Activated CD8-positive, alpha-beta T cell treated with anti-CD3 and anti-CD28 coated beads for 36 hours (primary cell): ENCODE measurements around the gene HOXC9. TPM values are rescaled to one million over a fixed set of nuclear protein-coding genes. Genes with fewer than 3 reads are reported as not detected.

Source experiments
- ATAC-seq: fragments of 200-7000 bp; cut with Tn5 transposase; one replicate; pipeline ENCODE4 v1.10.0; 2021; ENCODE audit warnings: mild to moderate bottlenecking, moderate library complexity
- CTCF ChIA-PET: fragments of 350-600 bp; sonication (Branson Sonifier 250); formaldehyde crosslinking; loops from one replicate; lab custom pipeline; 2021; ENCODE audit warnings: antibody characterized with exemption; lab: Charles Lee
- POLR2A ChIA-PET: fragments of 350-600 bp; sonication (Branson Sonifier 250); formaldehyde crosslinking; loops from one replicate; lab custom pipeline; 2021; ENCODE audit warnings: antibody characterized with exemption; lab: Charles Lee
- DNase-seq: peaks from one replicate; pipeline ENCODE4 v3.0.0-alpha.2; 2020
- H3K27ac Mint-ChIP-seq: one replicate; pipeline ENCODE4 v1.8.0; 2021; ENCODE audit warnings: mild to moderate bottlenecking, mixed read lengths
- H3K27me3 Mint-ChIP-seq: one replicate; pipeline ENCODE4 v1.8.0; 2021; ENCODE audit warnings: mixed read lengths
- H3K36me3 Mint-ChIP-seq: one replicate; pipeline ENCODE4 v1.8.0; 2021; ENCODE audit warnings: low read depth, mixed read lengths
- H3K4me1 Mint-ChIP-seq: one replicate; pipeline ENCODE4 v1.8.0; 2021; ENCODE audit warnings: low read depth, mixed read lengths
- H3K4me3 Mint-ChIP-seq: one replicate; pipeline ENCODE4 v1.8.0; 2021; ENCODE audit warnings: mild to moderate bottlenecking, moderate library complexity, mixed read lengths
- H3K9me3 Mint-ChIP-seq: one replicate; pipeline ENCODE4 v1.8.0; 2021; ENCODE audit warnings: mixed read lengths
- intact Hi-C: fragments of 100-400 bp; cut with micrococcal nuclease; formaldehyde crosslinking; loops from one replicate; pipeline ENCODE4 v1.10.0; 2022
- total RNA-seq, 2 experiments: library from RNA; stranded (reverse); gene quantifications; one replicate each; pipeline ENCODE4 v1.2.3, GENCODE V29; 2021
- TF ChIP-seq, protein P1 (sequence below): fragments of 200-600 bp; IDR thresholded peaks from one replicate; pipeline ENCODE4 v1.8.0; 2022; ENCODE audit warnings: antibody characterized with exemption, mild to moderate bottlenecking

HOXC9 gene
- total RNA-seq, 2 experiments from 2014 or later: not detected

DNA sequence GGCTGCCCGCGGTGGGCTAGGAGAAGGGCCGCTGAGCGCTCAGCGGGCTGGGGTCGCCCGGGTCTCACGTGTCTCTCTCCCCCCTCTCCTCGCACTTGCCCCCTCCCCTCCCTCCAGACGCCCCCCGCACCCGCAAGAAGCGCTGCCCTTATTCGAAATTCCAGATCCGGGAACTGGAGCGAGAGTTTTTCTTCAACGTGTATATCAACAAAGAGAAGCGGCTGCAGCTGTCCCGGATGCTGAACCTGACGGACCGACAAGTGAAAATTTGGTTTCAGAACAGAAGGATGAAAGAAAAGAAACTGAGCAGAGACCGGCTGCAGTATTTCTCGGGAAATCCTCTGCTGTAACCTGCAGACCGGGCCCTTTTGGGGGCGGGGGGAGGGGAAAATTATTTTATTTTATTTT lies 24.9 kb upstream of the HOXC9 start:
- TF ChIP-seq, protein P1, sequence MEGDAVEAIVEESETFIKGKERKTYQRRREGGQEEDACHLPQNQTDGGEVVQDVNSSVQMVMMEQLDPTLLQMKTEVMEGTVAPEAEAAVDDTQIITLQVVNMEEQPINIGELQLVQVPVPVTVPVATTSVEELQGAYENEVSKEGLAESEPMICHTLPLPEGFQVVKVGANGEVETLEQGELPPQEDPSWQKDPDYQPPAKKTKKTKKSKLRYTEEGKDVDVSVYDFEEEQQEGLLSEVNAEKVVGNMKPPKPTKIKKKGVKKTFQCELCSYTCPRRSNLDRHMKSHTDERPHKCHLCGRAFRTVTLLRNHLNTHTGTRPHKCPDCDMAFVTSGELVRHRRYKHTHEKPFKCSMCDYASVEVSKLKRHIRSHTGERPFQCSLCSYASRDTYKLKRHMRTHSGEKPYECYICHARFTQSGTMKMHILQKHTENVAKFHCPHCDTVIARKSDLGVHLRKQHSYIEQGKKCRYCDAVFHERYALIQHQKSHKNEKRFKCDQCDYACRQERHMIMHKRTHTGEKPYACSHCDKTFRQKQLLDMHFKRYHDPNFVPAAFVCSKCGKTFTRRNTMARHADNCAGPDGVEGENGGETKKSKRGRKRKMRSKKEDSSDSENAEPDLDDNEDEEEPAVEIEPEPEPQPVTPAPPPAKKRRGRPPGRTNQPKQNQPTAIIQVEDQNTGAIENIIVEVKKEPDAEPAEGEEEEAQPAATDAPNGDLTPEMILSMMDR: no peak
- no peak overlapping the region for H3K27ac Mint-ChIP-seq
- no peak for DNase-seq
- peaks cover 15% of the 10 kb centered on the region for H3K4me1 Mint-ChIP-seq
- H3K27me3 Mint-ChIP-seq: peaks cover 79% of the 10 kb centered on the region
- CTCF ChIA-PET: interaction anchor here (2.2 kb wide), 1 partner anchor 11 kb away, joined by 13 read pairs; the partner anchor contains the start of gene HOXC10
- intact Hi-C loops: no loop called here
- no peak for ATAC-seq
- POLR2A ChIA-PET: no interaction called here
- H3K9me3 Mint-ChIP-seq: peaks cover 4% of the 10 kb centered on the region
- peaks cover 4% of the 10 kb centered on the region for H3K36me3 Mint-ChIP-seq
- no peak overlapping the region for H3K4me3 Mint-ChIP-seq

DNA sequence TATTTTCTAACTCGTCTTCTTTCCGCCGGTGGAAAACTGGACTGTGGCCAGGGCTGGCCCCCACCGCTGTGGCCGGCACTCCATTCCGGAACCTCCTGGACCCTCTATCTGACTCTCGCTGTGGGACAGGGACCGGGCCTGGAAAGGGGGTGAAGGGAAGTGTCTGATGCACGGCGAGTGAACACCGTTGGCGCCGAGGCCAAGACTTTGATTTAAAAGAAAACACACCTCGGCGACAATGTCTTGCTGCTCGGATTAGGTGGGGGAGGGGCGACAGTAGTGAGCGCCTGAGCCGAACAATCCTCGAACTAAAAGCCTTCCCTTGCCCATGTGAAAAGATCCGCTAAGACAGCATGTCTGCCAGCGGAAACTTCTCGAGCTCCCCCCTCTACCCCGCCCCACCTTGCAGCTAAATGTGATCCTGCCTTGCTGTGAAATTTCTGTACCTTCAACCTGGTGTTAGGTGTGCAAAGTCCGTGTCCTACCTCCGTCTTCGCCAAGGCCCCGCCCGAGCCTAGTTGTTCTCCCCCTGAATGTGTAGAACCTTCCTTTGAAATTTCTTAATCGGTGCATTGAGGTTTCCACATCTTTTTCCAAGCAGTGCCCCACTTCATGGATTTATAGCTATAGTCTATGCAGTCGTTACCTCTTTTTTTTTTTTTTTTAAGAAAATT lies 24.3 kb upstream of the HOXC9 start:
- ATAC-seq: no peak
- DNase-seq: no peak
- H3K27ac Mint-ChIP-seq: no peak overlapping the region
- H3K36me3 Mint-ChIP-seq: peaks cover 4% of the 10 kb centered on the region
- peak overlapping the region; percentile 24 for H3K4me3 Mint-ChIP-seq
- peaks cover 15% of the 10 kb centered on the region for H3K4me1 Mint-ChIP-seq
- ChIA-PET CTCF (interaction anchor here (1.0 to 2.2 kb wide), 3 partner anchors 10 to 57 kb away, joined by 5 to 13 read pairs (median 5); partner anchors contain the start of genes HOXC10 and HOXC5), POLR2A (interaction anchor here (1.0 to 1.7 kb wide), 2 partner anchors 14 to 39 kb away, joined by 3 to 4 read pairs; no protein-coding TSS in a partner anchor)
- intact Hi-C loops: no loop called here
- peaks cover 83% of the 10 kb centered on the region for H3K27me3 Mint-ChIP-seq
- peaks cover 4% of the 10 kb centered on the region for H3K9me3 Mint-ChIP-seq
- TF ChIP-seq, protein P1: no peak

DNA sequence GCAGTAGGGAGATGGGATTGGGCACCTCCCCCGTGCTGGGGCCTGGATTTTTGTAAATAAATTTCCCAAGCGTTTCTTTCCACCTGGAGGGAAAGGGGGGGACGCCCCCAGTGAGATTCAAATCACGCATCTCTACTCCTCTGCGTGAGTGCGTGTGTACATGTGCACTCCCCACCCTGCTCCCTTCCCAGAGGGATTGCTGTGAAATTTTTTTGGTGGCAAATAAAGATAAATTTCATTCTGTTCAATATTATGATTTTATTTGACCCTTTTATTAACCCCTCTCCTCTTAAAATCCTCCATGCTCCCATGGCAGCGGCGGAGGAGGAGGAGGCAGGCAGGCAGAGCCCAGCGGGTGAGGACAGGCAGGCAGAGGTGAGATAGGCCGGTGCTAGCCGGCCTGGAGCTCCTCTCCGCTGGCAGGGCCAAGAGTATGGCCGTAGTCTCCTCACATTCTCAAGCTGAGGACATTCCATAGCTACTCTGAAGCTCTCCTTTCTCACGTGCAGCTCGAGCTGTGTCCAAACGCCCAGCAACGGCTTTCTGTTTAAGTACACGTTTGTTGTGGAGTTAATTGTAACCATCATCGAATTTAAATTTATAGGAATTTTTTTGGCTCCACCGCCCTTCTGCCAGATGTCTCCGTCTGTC lies 23.7 kb upstream of the HOXC9 start:
- POLR2A ChIA-PET: interaction anchor here (1.0 to 1.7 kb wide), 2 partner anchors 14 to 38 kb away, joined by 3 to 4 read pairs; no protein-coding TSS in a partner anchor
- TF ChIP-seq, protein P1: no peak

DNA sequence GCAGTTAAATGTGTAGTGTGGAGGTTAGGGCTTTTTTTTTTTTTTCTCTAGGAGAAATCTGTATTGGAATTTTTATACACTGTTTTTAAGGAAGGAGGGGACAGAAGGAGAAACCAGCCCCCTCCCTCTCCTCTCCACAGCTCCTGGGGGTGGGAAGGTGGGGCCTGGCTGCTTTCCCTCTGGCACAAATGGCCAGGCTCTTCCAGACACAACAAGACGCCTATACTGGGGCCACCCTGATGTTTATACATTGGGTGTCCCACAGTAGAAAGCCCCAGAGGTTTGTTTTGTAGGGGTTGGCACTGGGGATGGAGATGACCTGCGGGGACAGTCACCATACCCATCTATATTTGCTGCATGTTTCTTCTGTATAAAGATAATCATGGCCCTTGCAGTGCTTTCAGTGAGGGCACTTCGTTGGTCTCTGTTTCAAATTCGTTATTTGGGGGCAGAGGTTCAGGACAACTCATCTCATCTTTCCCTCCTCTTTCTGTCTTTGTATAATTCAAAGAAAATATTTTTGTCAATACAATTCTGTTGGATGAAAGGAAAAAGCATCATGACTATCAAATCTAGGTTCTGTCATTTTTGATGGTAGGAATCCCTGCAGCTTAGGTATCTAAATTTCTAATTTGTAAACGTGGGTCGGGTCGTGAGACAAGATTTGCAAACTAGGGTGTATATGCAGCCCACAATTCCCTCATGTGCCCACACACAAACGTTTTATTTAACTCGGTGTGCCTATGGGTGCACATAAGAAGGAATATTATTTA lies 23.0 kb upstream of the HOXC9 start:
- Mint-ChIP-seq H3K4me1 (peaks cover 18% of the 10 kb centered on the region), H3K27me3 (peaks cover 83% of the 10 kb centered on the region), H3K36me3 (peaks cover 4% of the 10 kb centered on the region), H3K4me3 (no peak overlapping the region), H3K9me3 (peaks cover 4% of the 10 kb centered on the region), H3K27ac (no peak overlapping the region)
- CTCF ChIA-PET: interaction anchor here (1.0 to 2.3 kb wide), 6 partner anchors 9 to 56 kb away, joined by 3 to 13 read pairs (median 5); partner anchors contain the start of genes HOXC10 and HOXC5
- intact Hi-C loops: no loop called here
- ATAC-seq (no peak), DNase-seq (no peak)
- POLR2A ChIA-PET: interaction anchor here (1.0 to 1.7 kb wide), 2 partner anchors 15 to 38 kb away, joined by 3 to 4 read pairs; no protein-coding TSS in a partner anchor
- TF ChIP-seq, protein P1: no peak

More for the DNA sequence above, 23.7 kb upstream of the HOXC9 start:
- DNase-seq (no peak), ATAC-seq (no peak)
- CTCF ChIA-PET: interaction anchor here (1.0 to 2.2 kb wide), 3 partner anchors 10 to 57 kb away, joined by 5 to 13 read pairs (median 5); partner anchors contain the start of genes HOXC10 and HOXC5
- H3K4me1 Mint-ChIP-seq: peaks cover 18% of the 10 kb centered on the region
- H3K9me3 Mint-ChIP-seq: peaks cover 4% of the 10 kb centered on the region
- H3K36me3 Mint-ChIP-seq: peaks cover 4% of the 10 kb centered on the region
- intact Hi-C loops: no loop called here
- H3K27me3 Mint-ChIP-seq: peaks cover 84% of the 10 kb centered on the region
- H3K27ac Mint-ChIP-seq: no peak overlapping the region
- H3K4me3 Mint-ChIP-seq: no peak overlapping the region
